ENCODE data around the gene ANKS1B. TPM values are rescaled to one million over a fixed set of nuclear protein-coding genes. Genes with fewer than 3 reads are reported as not detected.
"Not testable (repeated sequence)": the region's sequence is repeated elsewhere in the genome, so short reads cannot be mapped to it uniquely, and the experiment has no call there.

Gene ANKS1B
- total RNA-seq, 1 experiment from 2014 or later: 15.1 TPM

- in situ Hi-C loops (cut with HindIII; ENCODE audit: low pct_unique_long_range_greater_than_20kb, low sequenced_read_pairs): no loop called here
- no peak for DNase-seq (ENCODE audit: low read depth, low spot score)
Observed at GRCh38 chr12:99700032-99700431, 284.7 kb downstream of the ANKS1B start.

GRCh38 chr12:99695050-99695449 lies 289.7 kb downstream of the ANKS1B start:
- in situ Hi-C loops (cut with HindIII; ENCODE audit: low pct_unique_long_range_greater_than_20kb, low sequenced_read_pairs): no loop called here
- no peak for DNase-seq (ENCODE audit: low read depth, low spot score)

GRCh38 chr12:99686142-99686541 lies 298.6 kb downstream of the ANKS1B start:
- in situ Hi-C loops (cut with HindIII; ENCODE audit: low pct_unique_long_range_greater_than_20kb, low sequenced_read_pairs): no loop called here
- DNase-seq (ENCODE audit: low read depth, low spot score): no peak

GRCh38 chr12:99680276-99680675 lies 304.5 kb downstream of the ANKS1B start:
- in situ Hi-C loops (cut with HindIII; ENCODE audit: low pct_unique_long_range_greater_than_20kb, low sequenced_read_pairs): no loop called here
- no peak for DNase-seq (ENCODE audit: low read depth, low spot score)

GRCh38 chr12:99670635-99671034 lies 314.1 kb downstream of the ANKS1B start:
- in situ Hi-C loops (cut with HindIII; ENCODE audit: low pct_unique_long_range_greater_than_20kb, low sequenced_read_pairs): no loop called here
- no peak for DNase-seq (ENCODE audit: low read depth, low spot score)

- in situ Hi-C loops (cut with HindIII; ENCODE audit: low pct_unique_long_range_greater_than_20kb, low sequenced_read_pairs): no loop called here
- peak; percentile 16 for DNase-seq (ENCODE audit: low read depth, low spot score)
Observed at GRCh38 chr12:99658671-99659349, 325.9 kb downstream of the ANKS1B start.

- DNase-seq (ENCODE audit: low read depth, low spot score): no peak
- in situ Hi-C loops (cut with HindIII; ENCODE audit: low pct_unique_long_range_greater_than_20kb, low sequenced_read_pairs): no loop called here
Observed at GRCh38 chr12:99649551-99649950, 335.2 kb downstream of the ANKS1B start.

- no peak for DNase-seq (ENCODE audit: low read depth, low spot score)
- in situ Hi-C loops (cut with HindIII; ENCODE audit: low pct_unique_long_range_greater_than_20kb, low sequenced_read_pairs): no loop called here
Observed at GRCh38 chr12:99648183-99648582, 336.6 kb downstream of the ANKS1B start.

GRCh38 chr12:99647453-99647852 lies 337.3 kb downstream of the ANKS1B start, which contains the start of gene GARIN6:
Gene GARIN6 (plus strand): TSS chr12:99647753. CDS start chr12:99648175, 422 bp downstream.
- no peak for DNase-seq (ENCODE audit: low read depth, low spot score)
- in situ Hi-C loops (cut with HindIII; ENCODE audit: low pct_unique_long_range_greater_than_20kb, low sequenced_read_pairs): no loop called here

GRCh38 chr12:99644629-99645028 lies 340.1 kb downstream of the ANKS1B start:
- in situ Hi-C loops (cut with HindIII; ENCODE audit: low pct_unique_long_range_greater_than_20kb, low sequenced_read_pairs): no loop called here
- no peak for DNase-seq (ENCODE audit: low read depth, low spot score)

GRCh38 chr12:99627459-99627858 lies 357.3 kb downstream of the ANKS1B start:
- no peak for DNase-seq (ENCODE audit: low read depth, low spot score)
- in situ Hi-C loops (cut with HindIII; ENCODE audit: low pct_unique_long_range_greater_than_20kb, low sequenced_read_pairs): no loop called here

GRCh38 chr12:99624591-99624990 lies 360.1 kb downstream of the ANKS1B start:
- in situ Hi-C loops (cut with HindIII; ENCODE audit: low pct_unique_long_range_greater_than_20kb, low sequenced_read_pairs): not testable (repeated sequence)

GRCh38 chr12:99620159-99620479 lies 364.6 kb downstream of the ANKS1B start:
- DNase-seq (ENCODE audit: low read depth, low spot score): no peak
- in situ Hi-C loops (cut with HindIII; ENCODE audit: low pct_unique_long_range_greater_than_20kb, low sequenced_read_pairs): no loop called here

More at GRCh38 chr12:99624591-99624990, 360.1 kb downstream of the ANKS1B start:
- not testable (repeated sequence) for DNase-seq (ENCODE audit: low read depth, low spot score)

GRCh38 chr12:99619389-99620158 lies 365.2 kb downstream of the ANKS1B start:
- in situ Hi-C loops (cut with HindIII; ENCODE audit: low pct_unique_long_range_greater_than_20kb, low sequenced_read_pairs): no loop called here
- DNase-seq (ENCODE audit: low read depth, low spot score): peak; percentile 70

- DNase-seq (ENCODE audit: low read depth, low spot score): no peak
- in situ Hi-C loops (cut with HindIII; ENCODE audit: low pct_unique_long_range_greater_than_20kb, low sequenced_read_pairs): no loop called here
Observed at GRCh38 chr12:99618657-99619056, 366.1 kb downstream of the ANKS1B start.

GRCh38 chr12:99611599-99611998 lies 373.1 kb downstream of the ANKS1B start:
- in situ Hi-C loops (cut with HindIII; ENCODE audit: low pct_unique_long_range_greater_than_20kb, low sequenced_read_pairs): no loop called here
- DNase-seq (ENCODE audit: low read depth, low spot score): no peak

GRCh38 chr12:99611117-99611516 lies 373.6 kb downstream of the ANKS1B start:
- DNase-seq (ENCODE audit: low read depth, low spot score): no peak
- in situ Hi-C loops (cut with HindIII; ENCODE audit: low pct_unique_long_range_greater_than_20kb, low sequenced_read_pairs): no loop called here

- DNase-seq (ENCODE audit: low read depth, low spot score): peak; percentile 56
- in situ Hi-C loops (cut with HindIII; ENCODE audit: low pct_unique_long_range_greater_than_20kb, low sequenced_read_pairs): no loop called here
Observed at GRCh38 chr12:99609455-99610181, 375.1 kb downstream of the ANKS1B start.

Measured in SK-MEL-5 (cell line).